HG03175 (cell line): ENCODE measurements around the gene TPM2.

Source experiments
- ATAC-seq: cut with Tn5 transposase; IDR thresholded peaks from one replicate; pipeline ENCODE4 v1.9.1; 2021; ENCODE audit warnings: mild to moderate bottlenecking, moderate library complexity; ENCODE audit not compliant: unreplicated experiment

Gene TPM2

DNA sequence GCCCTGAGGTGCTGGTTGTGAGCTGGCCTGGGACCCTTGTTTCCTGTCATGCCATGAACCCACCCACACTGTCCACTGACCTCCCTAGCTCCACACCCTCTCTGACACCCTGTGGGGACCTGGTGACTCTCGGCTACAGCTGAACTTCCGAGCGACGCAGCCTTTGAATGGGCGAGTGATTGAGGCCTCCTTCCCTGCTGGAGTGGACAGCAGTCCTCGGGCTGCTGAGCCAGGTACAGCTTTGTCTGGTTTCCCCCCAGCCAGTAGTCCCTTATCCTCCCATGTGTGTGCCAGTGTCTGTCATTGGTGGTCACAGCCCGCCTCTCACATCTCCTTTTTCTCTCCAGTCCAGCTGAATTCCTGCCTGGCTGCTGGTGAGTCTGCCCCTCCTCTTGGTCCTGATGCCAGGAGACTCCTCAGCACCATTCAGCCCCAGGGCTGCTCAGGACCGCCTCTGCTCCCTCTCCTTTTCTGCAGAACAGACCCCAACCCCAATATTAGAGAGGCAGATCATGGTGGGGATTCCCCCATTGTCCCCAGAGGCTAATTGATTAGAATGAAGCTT lies 9.9 kb downstream of the TPM2 start:
- ATAC-seq, result no peak

DNA sequence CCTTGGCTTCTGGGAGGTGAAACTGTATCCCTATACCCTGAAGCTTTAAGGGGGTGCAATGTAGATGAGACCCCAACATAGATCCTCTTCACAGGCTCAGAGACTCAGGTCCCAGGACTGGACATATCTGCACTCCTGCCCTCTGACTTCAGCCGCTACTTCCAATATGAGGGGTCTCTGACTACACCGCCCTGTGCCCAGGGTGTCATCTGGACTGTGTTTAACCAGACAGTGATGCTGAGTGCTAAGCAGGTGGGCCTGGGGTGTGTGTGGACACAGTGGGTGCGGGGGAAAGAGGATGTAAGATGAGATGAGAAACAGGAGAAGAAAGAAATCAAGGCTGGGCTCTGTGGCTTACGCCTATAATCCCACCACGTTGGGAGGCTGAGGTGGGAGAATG lies 10.6 kb downstream of the TPM2 start:
- no peak for ATAC-seq

GRCh38 chr9:35675732-35676392 lies 13.9 kb downstream of the TPM2 start:
- no peak for ATAC-seq

GRCh38 chr9:35675204-35675603 lies 14.5 kb downstream of the TPM2 start:
- no peak for ATAC-seq

DNA sequence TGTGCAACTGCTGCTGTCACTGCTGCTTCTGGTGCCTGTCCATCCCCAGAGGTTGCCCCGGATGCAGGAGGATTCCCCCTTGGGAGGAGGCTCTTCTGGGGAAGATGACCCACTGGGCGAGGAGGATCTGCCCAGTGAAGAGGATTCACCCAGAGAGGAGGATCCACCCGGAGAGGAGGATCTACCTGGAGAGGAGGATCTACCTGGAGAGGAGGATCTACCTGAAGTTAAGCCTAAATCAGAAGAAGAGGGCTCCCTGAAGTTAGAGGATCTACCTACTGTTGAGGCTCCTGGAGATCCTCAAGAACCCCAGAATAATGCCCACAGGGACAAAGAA lies 15.7 kb downstream of the TPM2 start:
- ATAC-seq, result no peak

DNA sequence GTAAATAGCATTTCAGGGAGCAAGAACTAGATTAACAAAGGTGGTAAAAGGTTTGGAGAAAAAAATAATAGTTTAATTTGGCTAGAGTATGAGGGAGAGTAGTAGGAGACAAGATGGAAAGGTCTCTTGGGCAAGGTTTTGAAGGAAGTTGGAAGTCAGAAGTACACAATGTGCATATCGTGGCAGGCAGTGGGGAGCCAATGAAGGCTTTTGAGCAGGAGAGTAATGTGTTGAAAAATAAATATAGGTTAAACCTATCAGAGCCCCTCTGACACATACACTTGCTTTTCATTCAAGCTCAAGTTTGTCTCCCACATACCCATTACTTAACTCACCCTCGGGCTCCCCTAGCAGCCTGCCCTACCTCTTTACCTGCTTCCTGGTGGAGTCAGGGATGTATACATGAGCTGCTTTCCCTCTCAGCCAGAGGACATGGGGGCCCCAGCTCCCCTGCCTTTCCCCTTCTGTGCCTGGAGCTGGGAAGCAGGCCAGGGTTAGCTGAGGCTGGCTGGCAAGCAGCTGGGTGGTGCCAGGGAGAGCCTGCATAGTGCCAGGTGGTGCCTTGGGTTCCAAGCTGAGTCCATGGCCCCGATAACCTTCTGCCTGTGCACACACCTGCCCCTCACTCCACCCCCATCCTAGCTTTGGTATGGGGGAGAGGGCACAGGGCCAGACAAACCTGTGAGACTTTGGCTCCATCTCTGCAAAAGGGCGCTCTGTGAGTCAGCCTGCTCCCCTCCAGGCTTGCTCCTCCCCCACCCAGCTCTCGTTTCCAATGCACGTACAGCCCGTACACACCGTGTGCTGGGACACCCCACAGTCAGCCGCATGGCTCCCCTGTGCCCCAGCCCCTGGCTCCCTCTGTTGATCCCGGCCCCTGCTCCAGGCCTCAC lies 16.3 kb downstream of the TPM2 start, which contains the start of gene CA9:
CA9 (plus strand) TSS at position 797 of the 893 bp plus-strand sequence; CDS start at position 829, 32 bp downstream.
- ATAC-seq, result no peak

GRCh38 chr9:35669331-35670145 lies 20.2 kb downstream of the TPM2 start:
- no peak for ATAC-seq

DNA sequence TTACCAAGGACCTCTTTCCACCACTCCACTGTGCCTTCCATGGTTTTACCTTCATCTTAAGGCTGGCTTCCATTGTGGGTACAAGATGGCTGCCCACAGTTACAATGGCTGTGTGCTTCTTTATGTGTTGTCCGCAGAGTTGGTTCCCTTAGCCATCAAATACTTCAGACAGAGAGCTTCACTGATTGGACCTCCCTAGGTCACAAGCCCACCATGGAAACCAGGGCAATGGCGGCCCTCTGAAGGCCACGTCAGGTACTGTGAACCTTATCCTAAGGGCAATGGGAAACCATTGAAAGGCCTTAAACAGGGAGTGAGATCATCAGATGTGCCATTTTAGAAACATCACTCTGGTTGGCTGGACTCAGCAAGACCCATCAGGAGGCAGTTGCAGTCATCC lies 21.8 kb downstream of the TPM2 start:
- no peak for ATAC-seq

GRCh38 chr9:35666549-35666948 lies 23.2 kb downstream of the TPM2 start:
- ATAC-seq, result no peak

GRCh38 chr9:35666045-35666444 lies 23.7 kb downstream of the TPM2 start:
- ATAC-seq, result no peak

- no peak for ATAC-seq
Observed at GRCh38 chr9:35665471-35665818, 24.3 kb downstream of the TPM2 start.

- peak; percentile 70 for ATAC-seq
Observed at GRCh38 chr9:35664531-35665470, 24.9 kb downstream of the TPM2 start, which contains the start of gene ARHGEF39. TSS of gene ARHGEF39 (minus strand) at chr9:35665195. CDS start at chr9:35665169, 26 bp downstream.

DNA sequence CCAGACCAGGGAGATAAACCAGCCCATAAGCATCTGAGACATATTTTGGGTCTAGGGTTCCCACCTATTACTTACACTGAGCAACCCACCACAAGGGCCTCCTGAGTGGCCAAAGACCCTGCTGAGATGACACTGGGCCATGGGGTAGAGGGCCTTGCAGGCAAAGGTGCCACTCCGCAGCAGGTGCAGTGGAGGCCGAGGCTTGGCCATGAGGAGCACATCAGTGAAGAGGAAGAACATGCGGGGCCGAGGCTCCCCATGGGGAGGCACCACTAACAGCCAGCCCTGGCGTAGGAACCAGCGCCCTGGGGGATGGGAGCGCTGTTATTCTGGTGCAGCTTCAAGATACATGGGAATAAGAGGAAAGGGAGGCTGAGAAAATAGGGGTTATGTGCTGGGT lies 27.3 kb downstream of the TPM2 start:
- ATAC-seq, result no peak

- no peak for ATAC-seq
Observed at GRCh38 chr9:35661756-35662350, 27.9 kb downstream of the TPM2 start.

- no peak for ATAC-seq
Observed at GRCh38 chr9:35660966-35661415, 28.7 kb downstream of the TPM2 start.

GRCh38 chr9:35659340-35659739 lies 30.4 kb downstream of the TPM2 start:
- no peak for ATAC-seq

- no peak for ATAC-seq
Observed at GRCh38 chr9:35658968-35659220, 30.8 kb downstream of the TPM2 start.

DNA sequence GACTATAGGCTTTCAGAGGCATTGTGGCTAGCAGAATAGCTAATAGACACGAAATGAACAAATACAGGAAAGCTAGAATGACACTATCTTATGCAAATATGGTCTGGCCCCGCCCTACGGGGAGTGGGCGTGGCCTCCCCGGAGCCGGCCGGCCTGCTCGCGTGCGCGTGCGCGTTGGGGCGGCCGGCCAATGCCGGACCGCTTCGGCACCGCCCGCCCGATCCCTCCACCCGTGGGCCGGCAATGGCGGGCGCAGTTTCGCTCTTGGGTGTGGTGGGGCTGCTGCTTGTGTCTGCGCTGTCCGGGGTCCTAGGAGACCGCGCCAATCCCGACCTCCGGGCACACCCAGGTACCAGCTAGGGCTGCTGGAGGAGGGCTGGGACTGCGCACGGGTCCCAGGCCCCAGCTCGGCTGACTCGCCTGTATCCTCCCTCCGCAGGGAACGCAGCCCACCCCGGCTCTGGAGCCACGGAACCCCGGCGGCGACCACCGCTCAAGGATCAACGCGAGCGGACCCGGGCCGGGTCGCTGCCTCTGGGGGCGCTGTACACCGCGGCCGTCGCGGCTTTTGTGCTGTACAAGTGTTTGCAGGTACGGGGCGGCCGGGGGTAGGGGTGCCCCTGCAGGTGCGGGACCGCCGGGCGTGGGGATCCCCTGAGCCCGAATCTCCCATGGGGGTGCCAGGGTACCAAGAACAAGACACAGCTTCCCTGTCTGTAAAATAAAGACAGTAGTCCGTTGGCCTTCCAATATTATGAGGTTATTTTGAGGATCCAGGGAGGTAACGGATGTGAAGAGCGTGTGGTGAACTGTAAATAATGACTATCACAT lies 31.4 kb downstream of the TPM2 start, which contains the start of gene CCDC107:
CCDC107 (plus strand) TSS at position 156 of the 831 bp plus-strand sequence; CDS start at position 244, 88 bp downstream.
- peak; percentile 66 for ATAC-seq
